ENCODE measurements around the gene ENG. TPM values are rescaled to one million over a fixed set of nuclear protein-coding genes. Genes with fewer than 3 reads are reported as not detected.

ENG gene
- total RNA-seq: 10 to 100 TPM; 18.4 to 21.3 TPM

DNA sequence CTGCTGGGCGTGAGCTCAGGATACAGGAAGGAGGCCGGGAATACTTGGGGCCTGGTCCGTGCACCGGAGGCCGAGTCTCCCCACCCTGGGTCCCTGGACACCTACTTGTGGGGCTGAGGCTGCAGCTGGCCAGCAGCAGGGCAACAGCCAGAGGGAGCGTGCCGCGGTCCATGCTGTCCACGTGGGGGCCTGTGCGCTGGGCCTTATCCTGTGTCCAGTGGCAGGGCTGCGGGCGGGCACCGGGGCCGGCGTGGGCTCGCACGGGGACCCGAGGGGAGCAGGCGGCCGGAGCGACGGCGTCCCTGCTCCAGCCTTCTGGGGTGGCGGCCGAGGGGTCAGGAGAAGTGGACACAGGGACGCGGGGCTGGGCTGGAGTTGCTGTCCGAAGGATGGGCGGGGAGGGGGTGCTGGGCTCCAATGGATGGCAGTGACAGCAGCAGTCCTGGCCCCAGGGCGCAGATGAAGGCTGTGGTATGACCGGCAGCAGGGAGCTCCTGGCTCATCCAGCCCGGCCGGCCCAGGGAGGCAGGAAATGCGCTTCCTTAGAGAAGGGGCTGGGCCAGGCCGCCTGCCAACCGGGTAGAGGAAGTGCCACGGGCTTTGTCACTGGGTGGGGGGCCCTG, at the start of gene ENG:
Gene ENG (minus strand): TSS at position 475 of the 623 bp plus-strand sequence. CDS start 303 bp downstream, at position 172.
- peak; percentile 70 for ATAC-seq
- H3K4me1 Mint-ChIP-seq: peaks cover 27% of the 10 kb centered on the region
- peak within 1 kb of the TSS; percentile 77 for H3K4me3 Mint-ChIP-seq
- peak within 1 kb of the TSS; percentile 82 for H3K27ac Mint-ChIP-seq
- H3K36me3 Mint-ChIP-seq: peaks cover 17% of the 10 kb centered on the region
- H3K27me3 Mint-ChIP-seq: no peaks in the 10 kb centered on the region
- DNase-seq: no peak
- H3K9me3 Mint-ChIP-seq (ENCODE audit: low read depth): peaks cover 6% of the 10 kb centered on the region
- CTCF ChIA-PET: interaction anchor here (1.0 to 5.4 kb wide), 7 partner anchors 11 to 119 kb away, joined by 3 to 42 read pairs (median 4); partner anchors contain the start of genes CDK9 and TOR2A

DNA sequence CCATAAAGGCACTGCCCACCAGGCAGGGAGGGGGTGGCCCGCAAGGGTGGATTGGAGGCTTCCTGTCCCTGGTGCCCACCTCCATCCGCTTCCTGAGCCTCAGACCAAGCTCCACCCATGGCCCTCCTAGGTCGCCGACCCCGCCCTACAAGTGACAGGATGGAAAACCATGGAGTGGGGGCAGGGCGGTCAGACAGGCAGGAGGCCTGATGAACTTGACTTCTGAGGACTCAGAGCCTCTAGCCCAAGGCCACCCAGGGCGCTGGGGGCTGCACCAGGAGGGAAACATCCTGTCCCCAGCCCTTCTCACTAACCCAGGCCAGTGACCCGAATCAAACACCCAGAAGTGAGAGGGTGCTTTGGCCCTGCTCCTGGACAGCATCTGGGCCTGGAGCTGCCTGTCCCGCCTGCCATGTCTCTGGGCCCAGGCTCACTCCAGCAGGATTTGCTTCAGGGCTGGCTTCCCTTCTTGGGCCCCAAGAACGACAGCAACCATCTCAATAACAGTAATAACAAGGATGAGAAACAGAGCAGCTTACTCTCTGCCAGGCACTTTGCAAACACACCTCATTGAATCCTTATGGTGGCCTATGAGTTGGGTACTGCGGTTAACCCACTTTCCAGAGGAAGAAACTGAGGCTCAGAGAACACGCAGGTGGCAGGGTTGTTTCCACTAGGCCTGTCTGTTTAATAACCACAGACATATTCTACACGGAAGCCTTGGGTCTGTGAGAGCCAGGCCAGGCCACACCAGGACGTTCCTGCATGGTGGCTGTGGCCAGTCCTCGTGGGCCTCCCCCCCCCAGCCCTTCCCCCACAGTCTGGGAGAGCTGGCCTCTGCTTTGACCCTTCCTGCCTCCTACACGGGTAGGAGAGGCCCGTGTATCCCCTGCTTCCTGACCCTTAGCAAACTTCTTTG, 49.4 kb upstream of the ENG start:
- ATAC-seq: peak; percentile 48

DNA sequence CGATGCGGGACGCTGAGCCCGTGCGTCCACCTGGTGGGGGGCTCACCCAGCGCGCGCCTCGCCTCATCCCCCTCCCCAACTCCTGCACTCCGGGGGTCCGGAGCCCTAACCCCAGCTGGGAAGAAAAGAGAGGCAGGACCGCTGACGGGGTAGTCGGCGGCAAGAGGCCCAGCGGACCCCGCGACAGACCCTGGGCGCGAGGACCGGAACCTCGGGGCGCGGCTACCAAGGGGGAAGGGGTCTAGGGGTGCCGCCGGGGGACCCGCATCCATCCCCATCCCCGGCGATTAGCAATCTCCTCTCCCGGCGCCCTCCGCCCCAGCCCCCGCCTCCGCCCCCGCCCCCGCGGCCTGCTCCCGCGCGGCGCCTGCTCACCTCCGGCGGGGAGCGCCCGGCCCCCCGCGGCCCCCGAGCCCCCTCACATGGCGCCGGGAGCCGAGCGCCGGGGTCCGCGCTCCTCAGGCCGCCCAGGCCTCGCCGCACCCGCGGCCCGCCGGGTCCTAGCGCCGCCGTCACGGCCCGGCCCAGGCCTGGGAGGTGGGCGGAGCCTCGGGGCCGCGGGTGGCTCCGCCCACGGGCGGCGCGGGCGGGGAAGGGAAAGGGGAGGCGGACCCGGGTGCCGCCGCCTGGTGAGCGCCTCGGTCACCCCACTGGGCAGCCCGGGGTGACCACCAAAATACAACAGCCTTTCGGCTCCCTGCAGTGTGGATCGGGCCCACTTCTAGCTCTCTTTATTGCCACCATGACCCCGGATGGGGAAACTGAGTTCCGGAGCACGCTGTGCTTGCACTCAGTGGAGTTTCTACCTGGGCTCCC, 44.9 kb upstream of the ENG start, which contains the start of gene ST6GALNAC6:
Gene ST6GALNAC6 (minus strand): TSS at position 476 of the 816 bp plus-strand sequence. CDS start 1,622 bp downstream, outside the sequence.
- Mint-ChIP-seq H3K36me3 (peaks cover 35% of the 10 kb centered on the region), H3K27me3 (no peaks in the 10 kb centered on the region), H3K27ac (peak within 1 kb of the TSS; percentile 78), H3K4me1 (peaks cover 40% of the 10 kb centered on the region), H3K4me3 (peak within 1 kb of the TSS; percentile 80), H3K9me3 (ENCODE audit: low read depth) (no peaks in the 10 kb centered on the region)
- peak; percentile 80 for ATAC-seq
- CTCF ChIA-PET: interaction anchor here (0.6 to 2.1 kb wide), 12 partner anchors 8 to 142 kb away, joined by 3 to 7 read pairs (median 4); partner anchors contain the start of gene ST6GALNAC4
- DNase-seq: peak; percentile 79

More for the DNA sequence above, 49.4 kb upstream of the ENG start:
- Mint-ChIP-seq H3K27ac (peak overlapping the region; percentile 100), H3K4me1 (peaks cover 54% of the 10 kb centered on the region), H3K4me3 (peak overlapping the region; percentile 83), H3K9me3 (ENCODE audit: low read depth) (no peaks in the 10 kb centered on the region), H3K36me3 (peaks cover 20% of the 10 kb centered on the region), H3K27me3 (no peaks in the 10 kb centered on the region)
- DNase-seq: peak; percentile 97
- CTCF ChIA-PET: interaction anchor here (0.9 to 6.7 kb wide), 10 partner anchors 9 to 171 kb away, joined by 4 to 34 read pairs (median 6); partner anchors contain the start of genes FPGS, ST6GALNAC4 and TOR2A

DNA sequence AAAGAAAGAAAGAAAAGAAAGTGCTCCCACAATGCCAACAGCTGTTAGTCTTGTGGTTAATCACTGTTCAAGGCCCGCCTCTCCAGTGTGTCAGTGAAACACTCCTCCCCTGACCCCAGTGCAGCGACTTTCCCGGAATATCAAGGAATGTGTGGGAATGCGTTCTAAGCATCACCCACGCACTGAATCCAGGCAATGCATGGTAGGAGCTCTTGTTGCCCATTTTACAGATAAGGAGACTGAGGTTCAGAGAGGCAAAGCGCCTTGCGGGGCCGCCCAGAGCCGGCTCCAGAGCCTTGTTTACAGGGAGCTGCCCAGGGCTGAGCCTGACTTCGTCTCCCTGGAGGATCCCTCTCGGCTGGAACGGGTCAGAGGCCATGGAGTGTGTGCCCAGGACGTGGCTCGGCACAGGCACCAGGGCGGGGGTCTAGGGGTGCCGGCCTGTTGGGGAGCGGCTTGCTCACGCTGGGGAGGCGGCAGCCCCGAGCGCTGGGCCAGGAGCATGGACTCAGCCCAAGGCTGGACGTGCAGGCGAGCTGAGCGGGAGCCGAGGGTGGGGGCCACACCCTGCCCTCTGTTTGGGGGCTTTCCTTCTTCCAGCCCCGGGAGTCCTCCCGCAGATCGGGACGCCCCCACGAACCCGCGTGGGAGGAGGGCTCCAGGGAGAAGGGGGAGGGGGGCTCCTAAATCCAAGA, 44.1 kb upstream of the ENG start:
- Mint-ChIP-seq H3K27ac (peak overlapping the region; percentile 75), H3K9me3 (ENCODE audit: low read depth) (peaks cover under 1% of the 10 kb centered on the region), H3K4me3 (peak overlapping the region; percentile 76), H3K36me3 (peaks cover 38% of the 10 kb centered on the region), H3K4me1 (peaks cover 34% of the 10 kb centered on the region), H3K27me3 (no peaks in the 10 kb centered on the region)
- ATAC-seq (peak; percentile 2), DNase-seq (no peak)
- CTCF ChIA-PET: interaction anchor here (0.7 to 2.1 kb wide), 8 partner anchors 8 to 142 kb away, joined by 3 to 7 read pairs (median 4); partner anchors contain the start of gene ST6GALNAC4

DNA sequence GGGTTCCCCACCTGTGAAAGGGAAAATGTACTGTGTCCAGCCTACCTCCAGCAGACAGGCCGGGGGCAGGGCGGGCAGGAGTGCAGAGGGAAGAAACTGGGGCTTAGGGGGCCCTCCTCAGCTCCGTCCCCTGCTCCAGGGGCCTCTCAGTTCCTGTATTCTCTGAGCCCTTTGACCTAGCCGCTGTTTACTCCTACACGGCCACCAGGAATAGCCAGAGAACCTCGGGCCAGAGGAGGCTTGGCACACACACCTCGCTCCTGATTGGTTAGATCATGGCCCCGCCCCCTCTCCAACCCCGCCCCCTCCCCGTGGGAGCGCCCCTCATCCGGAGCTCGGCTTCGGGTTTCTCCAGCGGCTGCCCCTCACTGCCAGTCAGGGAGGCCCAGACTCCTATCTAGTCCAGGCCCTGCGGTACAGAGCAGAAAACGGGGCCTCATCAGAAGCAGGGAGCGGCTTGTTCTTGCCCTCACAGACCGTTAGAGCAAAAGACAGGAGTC, 42.8 kb upstream of the ENG start:
- no peak for ATAC-seq
- Mint-ChIP-seq H3K4me3 (no peak overlapping the region), H3K27me3 (no peaks in the 10 kb centered on the region), H3K36me3 (peaks cover 50% of the 10 kb centered on the region), H3K27ac (no peak overlapping the region), H3K4me1 (peaks cover 34% of the 10 kb centered on the region), H3K9me3 (ENCODE audit: low read depth) (peaks cover 3% of the 10 kb centered on the region)
- DNase-seq: no peak
- CTCF ChIA-PET: interaction anchor here (0.6 to 1.3 kb wide), 4 partner anchors 22 to 162 kb away, joined by 3 to 7 read pairs (median 3); partner anchors contain the start of gene TOR2A

DNA sequence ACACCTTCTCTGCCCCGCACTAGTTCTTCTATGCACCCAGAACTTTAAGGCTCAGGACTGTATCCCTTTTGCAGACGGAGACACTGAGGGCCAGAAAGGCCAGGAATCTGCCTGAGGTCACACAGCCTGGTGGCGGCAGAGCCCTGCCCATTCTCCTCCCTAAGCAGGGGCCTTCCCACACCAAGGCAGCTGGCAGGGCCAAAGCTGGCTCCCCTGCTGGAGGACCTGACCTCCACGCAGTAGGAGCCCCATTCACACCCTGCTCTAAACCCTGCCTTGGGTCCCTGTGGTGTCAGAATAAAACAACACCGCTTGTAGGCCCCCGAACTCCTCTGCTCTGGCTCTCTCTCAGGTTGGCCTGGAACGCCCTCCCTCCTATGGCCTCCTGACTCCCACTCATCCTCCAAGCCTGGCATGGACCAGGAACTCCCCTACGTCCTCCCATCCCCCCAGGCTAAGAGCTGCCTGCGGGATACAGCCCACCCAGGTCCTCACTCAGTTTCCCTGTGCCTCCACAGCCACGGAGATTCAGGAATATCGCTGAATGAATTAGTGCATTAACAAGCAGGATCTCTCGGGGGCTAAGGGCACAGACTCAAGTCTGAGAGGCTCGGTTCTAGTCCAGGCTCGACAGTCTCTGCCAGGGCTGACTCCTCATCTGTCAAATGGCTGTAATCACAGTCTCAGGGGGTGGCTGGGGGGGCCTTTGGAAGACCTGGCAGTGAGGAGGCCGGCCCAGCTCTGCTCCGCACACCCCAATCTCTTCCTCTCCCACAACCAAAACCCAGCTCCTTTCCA, 42.1 kb upstream of the ENG start:
- peaks cover 3% of the 10 kb centered on the region for H3K9me3 Mint-ChIP-seq (ENCODE audit: low read depth)
- ATAC-seq (no peak), DNase-seq (no peak)
- no peak overlapping the region for H3K4me3 Mint-ChIP-seq
- no peaks in the 10 kb centered on the region for H3K27me3 Mint-ChIP-seq
- H3K4me1 Mint-ChIP-seq: peaks cover 32% of the 10 kb centered on the region
- CTCF ChIA-PET: interaction anchor here (0.8 to 1.3 kb wide), 3 partner anchors 23 to 162 kb away, joined by 3 to 7 read pairs (median 3); partner anchors contain the start of gene TOR2A
- H3K36me3 Mint-ChIP-seq: peaks cover 54% of the 10 kb centered on the region
- H3K27ac Mint-ChIP-seq: no peak overlapping the region

DNA sequence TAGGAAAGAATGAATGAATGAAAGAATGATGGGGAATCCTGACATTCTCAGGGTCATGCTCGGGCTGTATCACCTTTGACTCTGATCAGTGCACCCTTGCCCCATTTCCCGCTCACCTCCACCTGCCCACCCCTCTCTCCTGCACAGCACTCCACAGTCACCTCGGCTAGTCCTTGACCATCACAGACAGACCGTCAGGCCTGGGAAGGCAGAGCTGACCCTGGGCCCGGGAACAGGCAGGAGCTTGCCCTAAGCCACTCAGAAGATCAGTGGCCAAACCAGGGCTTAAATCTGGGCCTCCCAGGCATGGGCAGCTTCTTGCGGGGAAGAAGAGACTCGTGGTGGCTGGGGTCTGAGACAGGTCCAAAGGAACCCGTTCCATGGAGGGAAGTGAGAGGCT, 41.4 kb upstream of the ENG start:
- CTCF ChIA-PET: interaction anchor here (1.0 to 1.5 kb wide), 2 partner anchors 26 to 110 kb away, joined by 3 to 5 read pairs; partner anchors contain the start of gene CDK9
- H3K27ac Mint-ChIP-seq: no peak overlapping the region
- peaks cover 58% of the 10 kb centered on the region for H3K36me3 Mint-ChIP-seq
- DNase-seq: no peak
- ATAC-seq: no peak
- H3K4me3 Mint-ChIP-seq: no peak overlapping the region
- no peaks in the 10 kb centered on the region for H3K27me3 Mint-ChIP-seq
- peaks cover 29% of the 10 kb centered on the region for H3K4me1 Mint-ChIP-seq
- peaks cover 3% of the 10 kb centered on the region for H3K9me3 Mint-ChIP-seq (ENCODE audit: low read depth)

DNA sequence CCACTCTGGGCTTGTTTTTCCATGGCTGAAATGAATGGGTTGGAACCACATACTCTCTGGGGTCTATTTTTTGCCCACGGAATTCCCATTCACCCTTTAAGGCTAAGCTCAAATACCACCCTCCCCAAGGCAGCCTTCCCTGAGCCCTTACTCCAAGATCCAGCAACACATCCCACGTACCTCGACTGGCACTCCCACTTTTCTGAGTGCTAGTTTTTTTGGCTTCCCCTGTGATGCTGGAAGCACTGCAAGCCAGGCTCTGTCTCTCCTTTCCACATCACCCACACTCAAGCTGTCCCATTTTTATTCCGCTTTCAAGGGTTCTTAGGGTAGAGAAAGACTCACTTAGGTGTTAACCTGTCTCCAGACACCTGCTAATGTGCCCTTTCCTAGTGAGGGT, 38.9 kb upstream of the ENG start:
- H3K27ac Mint-ChIP-seq: no peak overlapping the region

DNA sequence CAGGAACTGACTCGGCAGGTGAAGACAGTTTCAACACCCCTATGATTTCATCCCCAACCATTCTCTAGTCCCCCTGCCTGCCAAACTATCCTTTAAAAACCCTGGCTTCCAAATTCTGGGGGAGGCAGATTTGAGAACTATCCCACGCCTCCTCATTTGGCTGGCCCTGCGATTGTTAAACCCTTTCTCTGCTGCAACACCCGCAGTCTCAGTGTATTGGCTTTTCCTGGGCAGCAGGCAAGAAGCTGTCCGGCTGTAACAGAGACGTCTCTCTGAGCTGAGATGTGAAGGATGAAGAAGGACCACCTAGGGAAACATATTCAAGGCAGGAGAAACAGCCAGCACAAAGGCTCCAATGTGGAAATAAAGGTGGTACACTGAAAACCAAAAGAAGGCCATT, 38.4 kb upstream of the ENG start:
- no peak overlapping the region for H3K27ac Mint-ChIP-seq
- no peak overlapping the region for H3K4me3 Mint-ChIP-seq
- peaks cover 17% of the 10 kb centered on the region for H3K4me1 Mint-ChIP-seq
- H3K36me3 Mint-ChIP-seq: peaks cover 69% of the 10 kb centered on the region
- CTCF ChIA-PET: interaction anchor here (1.2 to 1.6 kb wide), 2 partner anchors 23 to 142 kb away, joined by 4 to 7 read pairs; no protein-coding TSS in a partner anchor
- ATAC-seq (no peak), DNase-seq (no peak)
- peaks cover 3% of the 10 kb centered on the region for H3K9me3 Mint-ChIP-seq (ENCODE audit: low read depth)
- no peaks in the 10 kb centered on the region for H3K27me3 Mint-ChIP-seq

More for the DNA sequence above, 38.9 kb upstream of the ENG start:
- H3K4me1 Mint-ChIP-seq: peaks cover 21% of the 10 kb centered on the region
- CTCF ChIA-PET: interaction anchor here (1.2 to 1.6 kb wide), 2 partner anchors 23 to 142 kb away, joined by 4 to 7 read pairs; no protein-coding TSS in a partner anchor
- H3K9me3 Mint-ChIP-seq (ENCODE audit: low read depth): peaks cover 3% of the 10 kb centered on the region
- no peak for ATAC-seq
- H3K4me3 Mint-ChIP-seq: no peak overlapping the region
- H3K36me3 Mint-ChIP-seq: peaks cover 68% of the 10 kb centered on the region
- no peaks in the 10 kb centered on the region for H3K27me3 Mint-ChIP-seq
- no peak for DNase-seq

DNA sequence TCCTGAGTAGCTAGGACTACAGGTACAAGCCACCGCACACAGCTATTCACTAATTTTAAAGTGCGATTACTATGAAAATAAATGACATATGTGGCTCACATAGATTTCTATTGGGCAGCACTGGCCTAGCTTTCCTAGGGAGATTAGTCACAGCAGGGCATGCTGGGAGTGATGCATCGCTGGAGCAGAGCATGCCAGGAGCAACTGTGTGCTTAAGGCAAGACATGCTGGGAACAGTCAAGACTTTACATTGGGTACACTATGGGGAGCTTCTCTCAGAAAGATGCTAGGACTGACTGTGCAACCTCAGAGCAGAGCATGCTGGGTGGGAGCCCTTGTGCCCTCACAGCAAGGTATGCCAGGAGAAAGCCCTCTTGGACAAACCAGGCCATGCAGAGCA, 35.6 kb upstream of the ENG start:
- CTCF ChIA-PET: interaction anchor here (0.8 to 2.0 kb wide), 8 partner anchors 14 to 155 kb away, joined by 3 to 8 read pairs (median 3); partner anchors contain the start of genes CDK9 and TOR2A
- Mint-ChIP-seq H3K9me3 (ENCODE audit: low read depth) (peaks cover 3% of the 10 kb centered on the region), H3K4me1 (peaks cover 10% of the 10 kb centered on the region), H3K4me3 (no peak overlapping the region), H3K27me3 (no peaks in the 10 kb centered on the region), H3K36me3 (peaks cover 66% of the 10 kb centered on the region), H3K27ac (no peak overlapping the region)
- DNase-seq (no peak), ATAC-seq (no peak)

DNA sequence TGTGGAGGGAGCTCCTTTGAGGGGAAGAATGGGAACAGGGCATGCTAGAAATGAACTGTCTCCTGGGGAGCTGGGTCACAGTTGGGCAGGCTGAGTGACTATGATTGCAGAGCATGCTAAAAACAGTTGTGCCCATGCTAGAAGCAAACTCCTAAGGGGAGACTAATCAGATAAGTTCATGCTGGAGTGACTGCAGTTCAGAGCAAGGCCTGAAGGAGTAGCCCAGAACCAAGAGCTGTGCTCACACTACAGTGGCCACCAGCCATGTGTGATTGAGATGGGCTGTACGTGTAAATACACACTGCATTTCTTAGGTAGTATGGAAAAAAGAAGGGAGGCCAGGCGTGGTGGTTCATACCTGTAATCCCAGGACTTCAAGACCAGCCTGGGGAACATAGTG, 33.3 kb upstream of the ENG start:
- Mint-ChIP-seq H3K27ac (no peak overlapping the region), H3K4me3 (no peak overlapping the region), H3K9me3 (ENCODE audit: low read depth) (no peaks in the 10 kb centered on the region), H3K4me1 (peaks cover 15% of the 10 kb centered on the region), H3K27me3 (no peaks in the 10 kb centered on the region), H3K36me3 (peaks cover 52% of the 10 kb centered on the region)
- CTCF ChIA-PET: interaction anchor here (1.2 to 1.8 kb wide), 3 partner anchors 11 to 34 kb away, joined by 3 to 5 read pairs (median 4); partner anchors contain the start of gene ST6GALNAC6
- DNase-seq: no peak
- ATAC-seq: peak; percentile 56

Data from activated CD8-positive, alpha-beta memory T cell treated with anti-CD3 and anti-CD28 coated beads, Interleukin-2, amount 10 ng/mL, durations not matched to agents 7 days and 5 days (primary cell).